Lung (tissue), 12 donors: ENCODE results near the gene ASCC2. TPM values are rescaled to one million over a fixed set of nuclear protein-coding genes. Genes with fewer than 3 reads are reported as not detected.
A peak's percentile ranks its signal among the peaks of the same experiment; 100 is the strongest.
"Not testable (repeated sequence)": the region's sequence is repeated elsewhere in the genome, so short reads cannot be mapped to it uniquely, and the experiment has no call there.

ENCODE experiments used
- ATAC-seq: fragments of 200-7000 bp; cut with Tn5 transposase; one replicate; pipeline ENCODE4 v1.9.1; 2020; ENCODE audit warnings: moderate number of reproducible peaks; ENCODE audit not compliant: insufficient read depth, low FRiP score
- DNase-seq, 3 donors: peaks; one replicate each; pipeline ENCODE4 v3.0.0-alpha.2; 2013 to 2017
- H3K27ac ChIP-seq, 2 donors: one replicate each; pipeline ENCODE4 v1.5.1; 2013; ENCODE audit warnings: mild to moderate bottlenecking in 2 of 2, moderate library complexity in 2 of 2, control low read depth in 1 of 2, inconsistent platforms in 1 of 2, low read depth in 1 of 2, low read length in 1 of 2
- H3K27me3 ChIP-seq, 3 donors: one replicate each; pipeline ENCODE4 v1.5.1; 2013; ENCODE audit warnings: low read length in 2 of 3; ENCODE audit not compliant: control insufficient read depth in 3 of 3, insufficient read depth in 3 of 3
- H3K36me3 ChIP-seq, 4 donors: one replicate each; pipeline ENCODE4 v1.5.1; 2013; ENCODE audit warnings: low read length in 4 of 4, mild to moderate bottlenecking in 1 of 4, moderate library complexity in 1 of 4; ENCODE audit not compliant: control insufficient read depth in 4 of 4, insufficient read depth in 4 of 4
- H3K4me1 ChIP-seq, 5 donors: one replicate each; pipeline ENCODE4 v1.5.1; 2013; ENCODE audit warnings: low read length in 5 of 5, mild to moderate bottlenecking in 2 of 5, moderate library complexity in 1 of 5; ENCODE audit not compliant: control insufficient read depth in 5 of 5, insufficient read depth in 5 of 5
- H3K4me3 ChIP-seq: one replicate; pipeline ENCODE4 v1.5.1; 2013; ENCODE audit warnings: mild to moderate bottlenecking, control low read depth, moderate library complexity
- H3K9ac ChIP-seq, 2 donors: one replicate each; pipeline ENCODE4 v1.5.1; 2013; ENCODE audit warnings: low read length in 2 of 2, control low read depth in 1 of 2; ENCODE audit not compliant: insufficient read depth in 1 of 2
- H3K9me3 ChIP-seq, 4 donors: one replicate each; pipeline ENCODE4 v1.5.1; 2013; ENCODE audit warnings: low read length in 3 of 4, mild to moderate bottlenecking in 1 of 4, moderate library complexity in 1 of 4; ENCODE audit not compliant: control insufficient read depth in 4 of 4, insufficient read depth in 3 of 4
- CTCF ChIP-seq: IDR thresholded peaks from 2 replicates; pipeline ENCODE4 v1.5.1; 2012; ENCODE audit warnings: mild to moderate bottlenecking; ENCODE audit errors: control extremely low read depth, extremely low read depth
- WGBS, 2 donors: extraction: QIAGEN DNeasy Blood & Tissue Kit; methylation state at CpG; one replicate each; pipeline ENCODE4 v1.1.7; 2013; 5-methylcytosine and 5-hydroxymethylcytosine counted together
- polyA plus RNA-seq, 2 donors: library from polyadenylated mRNA; stranded (reverse); fragments of 200-250 nt; gene quantifications; one replicate each; pipeline ENCODE4 v1.2.1, GENCODE V29; 2013
- total RNA-seq, 2 donors: library from RNA; depleted of rRNA in 1 of 2; stranded (reverse); fragments of >200 nt in 1 of 2; gene quantifications; one replicate each; pipeline ENCODE4 v1.2.1, GENCODE V29; 2014 to 2021
- donor health status: control.
- donor health status: control.
- donor health status: Bipolar disorder and iron deficiency.
- donor health status: healthy.
- donor health status: DM: yes; HTN: yes; CAD: no.

Gene ASCC2
- total and polyA plus RNA-seq, 4 donors, result 38.6 to 61.6 (median 53.6) TPM

- TF ChIP-seq CTCF, result no peak
- H3K27me3 ChIP-seq, result no peaks in the 10 kb centered on the region
- H3K9me3 ChIP-seq, result no peaks in the 10 kb centered on the region
- ATAC-seq, result no peak
- H3K4me1 ChIP-seq, result peaks cover 0 to 7% (median 0%) of the 10 kb centered on the region in 5 donors
- no peak overlapping the region for H3K9ac ChIP-seq
- no peaks in the 10 kb centered on the region for H3K36me3 ChIP-seq
- H3K4me3 ChIP-seq, result no peak overlapping the region
- 92% methylated on average over 2 of the region's 2 CpGs for WGBS, 2 donors
- DNase-seq, result no peak
- peak overlapping the region in 1 of 2 donors; percentile 9 for H3K27ac ChIP-seq
Observed at GRCh38 chr22:29861672-29862297, 23.7 kb upstream of the ASCC2 start.

- Histone ChIP-seq H3K27ac (no peak overlapping the region), H3K9me3 (no peaks in the 10 kb centered on the region), H3K4me3 (no peak overlapping the region), H3K9ac (no peak overlapping the region), H3K36me3 (no peaks in the 10 kb centered on the region), H3K4me1 (peaks cover 0 to 9% (median 0%) of the 10 kb centered on the region in 5 donors), H3K27me3 (no peaks in the 10 kb centered on the region)
- ATAC-seq, result no peak
- WGBS, 2 donors, result 20 to 50% methylated on average over 2 of the region's 2 CpGs
- no peak for DNase-seq
- TF ChIP-seq CTCF, result no peak
Observed at GRCh38 chr22:29860006-29860766, 22.1 kb upstream of the ASCC2 start.

GRCh38 chr22:29859030-29859429, 21.0 kb upstream of the ASCC2 start:
- not testable (repeated sequence) for H3K4me1 ChIP-seq, DNase-seq, H3K36me3 ChIP-seq, H3K4me3 ChIP-seq, H3K9me3 ChIP-seq, ATAC-seq, H3K27me3 ChIP-seq, H3K9ac ChIP-seq, H3K27ac ChIP-seq
- 78 to 79% methylated on average over 9 of the region's 9 CpGs for WGBS, 2 donors

DNA sequence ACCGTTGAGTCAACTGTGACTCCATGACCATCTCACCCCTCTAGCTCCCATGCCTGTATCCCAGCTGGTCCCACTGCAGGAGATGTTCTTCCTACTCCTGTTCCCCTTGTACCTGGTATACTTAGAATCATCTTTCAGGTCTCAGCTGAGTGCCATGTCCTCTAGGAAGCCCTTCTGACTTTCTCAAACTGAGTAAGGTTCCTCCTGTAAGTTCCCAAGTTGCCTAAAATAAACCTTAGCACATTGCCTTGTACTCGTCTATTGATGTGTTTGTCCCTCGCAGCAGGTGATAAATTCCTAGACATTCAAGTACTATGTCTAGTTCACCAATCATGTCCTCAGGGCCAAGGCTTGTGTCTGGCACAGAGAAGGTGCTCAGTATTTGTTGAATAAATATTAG, 18.4 kb upstream of the ASCC2 start:
- Histone ChIP-seq H3K9me3 (no peaks in the 10 kb centered on the region), H3K4me3 (no peak overlapping the region), H3K4me1 (peaks cover 0 to 2% (median 0%) of the 10 kb centered on the region in 5 donors), H3K27me3 (no peaks in the 10 kb centered on the region), H3K27ac (peak overlapping the region in 1 of 2 donors; percentile 43), H3K9ac (no peak overlapping the region), H3K36me3 (no peaks in the 10 kb centered on the region)
- ATAC-seq (no peak), DNase-seq (no peak)
- no peak for TF ChIP-seq CTCF
- 66 to 78% methylated on average over 3 of the region's 3 CpGs for WGBS, 2 donors
